Measurements from ENCODE around the gene FOXI2. TPM values are rescaled to one million over a fixed set of nuclear protein-coding genes. Genes with fewer than 3 reads are reported as not detected.

The FOXI2 gene
- total RNA-seq, result not detected in 2 replicates

GRCh38 chr10:127736915-127737562 is at the start of gene FOXI2:
Gene FOXI2, plus strand, starts transcription at chr10:127737185. Its CDS starts 89 bp downstream, at chr10:127737274.

Other genes with a start within 250 kb of the FOXI2 start
- gene NPS, start 187.9 kb upstream of the FOXI2 start, total RNA-seq, result not detected in 2 replicates
- not detected in 2 replicates for gene CLRN3, start 155.8 kb downstream of the FOXI2 start, total RNA-seq
- gene PTPRE, start 169.9 kb downstream of the FOXI2 start, total RNA-seq, result 14.0 and 30.3 TPM in 2 replicates